GM19463 (cell line): ENCODE data around the gene RAB9A.

Source experiments
- ATAC-seq: cut with Tn5 transposase; IDR thresholded peaks from one replicate; pipeline ENCODE4 v1.9.1; 2021; ENCODE audit warnings: mild to moderate bottlenecking, moderate library complexity; ENCODE audit not compliant: unreplicated experiment

Gene RAB9A

DNA sequence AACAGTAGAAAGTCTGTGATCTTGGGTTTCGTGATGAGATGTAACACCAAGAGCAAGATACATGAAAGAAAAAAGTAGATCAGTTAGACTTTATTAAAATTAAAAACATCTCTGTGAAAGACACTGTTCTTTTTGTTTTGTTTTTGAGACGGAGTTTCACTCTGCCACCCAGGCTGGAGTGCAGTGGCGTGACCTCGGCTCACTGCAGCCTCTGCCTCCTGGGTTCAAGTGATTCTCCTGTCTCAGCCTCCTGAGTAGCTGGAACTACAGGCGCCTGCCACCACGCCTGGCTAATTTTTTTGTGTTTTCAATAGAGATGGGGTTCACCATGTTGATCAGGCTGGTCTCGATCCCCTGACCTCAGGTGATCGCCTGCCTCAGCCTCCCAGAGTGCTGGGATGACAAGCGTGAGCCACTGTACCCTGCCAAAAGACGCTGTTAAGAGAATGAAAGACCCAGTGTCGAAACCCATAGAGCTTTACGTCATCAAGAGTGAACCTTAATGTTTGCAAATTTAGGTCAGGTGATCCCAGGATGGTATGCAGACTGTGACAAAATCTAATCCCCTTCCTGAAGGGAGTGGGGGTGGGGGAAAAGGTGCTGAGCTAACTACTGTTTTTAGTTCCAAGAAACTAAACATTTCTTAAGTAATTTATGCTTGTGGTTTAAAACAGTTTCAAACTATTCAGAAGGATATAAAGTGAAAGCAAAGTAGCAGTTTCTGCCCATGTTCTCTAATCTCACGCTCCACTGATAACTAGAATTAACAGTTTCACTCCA is 53.7 kb downstream of the RAB9A start:
- ATAC-seq: peak; percentile 94

DNA sequence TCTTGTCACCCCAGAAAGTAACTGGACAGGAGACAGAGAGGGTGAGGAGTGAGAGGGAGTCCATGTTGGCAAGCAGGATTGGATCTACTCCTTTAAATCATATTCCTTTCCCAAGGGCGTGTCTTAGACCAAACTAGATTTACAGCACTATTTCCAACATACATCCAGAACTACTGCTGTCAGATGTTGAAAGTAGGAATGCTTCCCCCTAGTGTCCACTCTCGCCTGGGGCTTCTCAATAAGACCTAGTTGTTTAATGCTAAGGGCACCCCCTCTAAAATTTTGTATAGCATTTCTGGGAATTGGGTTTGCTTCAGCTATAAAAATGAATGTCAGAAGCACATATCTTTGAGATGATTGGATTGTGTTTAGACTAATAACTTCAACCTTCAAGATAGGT is 58.9 kb downstream of the RAB9A start:
- no peak for ATAC-seq

GRCh38 chrX:13748486-13748885 is 59.6 kb downstream of the RAB9A start:
- ATAC-seq: no peak

DNA sequence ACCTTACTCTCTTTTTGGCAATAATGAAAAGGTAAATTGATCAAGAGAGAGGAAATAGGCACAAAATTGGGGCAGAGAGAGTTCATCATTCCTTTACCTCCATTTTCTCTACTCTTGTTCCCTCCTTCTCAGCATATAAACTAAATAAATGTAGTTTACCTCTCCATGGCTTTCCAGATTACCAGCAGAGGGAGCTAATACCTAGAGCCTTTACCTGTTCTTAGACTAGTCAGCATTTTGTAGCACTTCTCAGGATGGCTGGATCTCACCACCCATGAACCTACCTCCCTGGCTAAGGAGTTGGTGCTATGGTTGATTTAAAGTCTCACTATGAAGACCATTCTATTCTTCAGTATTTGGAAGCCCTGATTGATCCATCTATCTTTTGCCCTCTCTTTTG is 61.3 kb downstream of the RAB9A start:
- no peak for ATAC-seq

- ATAC-seq: peak; percentile 49
Observed at GRCh38 chrX:13750812-13751211, 61.9 kb downstream of the RAB9A start.

DNA sequence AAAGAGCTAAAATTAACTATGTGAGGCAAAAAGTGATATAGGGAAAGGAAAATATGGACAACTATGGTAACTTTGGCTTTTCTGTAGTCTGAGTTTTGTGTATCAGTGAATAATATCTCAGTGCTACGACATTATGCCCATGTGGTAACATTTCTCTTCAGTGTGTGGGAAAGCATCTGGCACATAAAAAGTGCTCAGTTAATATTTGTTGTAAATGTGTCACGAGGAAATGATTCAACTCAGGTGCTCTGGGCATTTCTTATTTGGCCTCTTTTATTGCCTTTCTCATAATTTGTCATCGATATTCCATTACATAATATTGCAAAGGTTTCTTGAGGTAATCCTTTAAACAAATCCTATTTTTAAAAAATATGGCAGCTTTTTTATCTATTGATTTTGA is 63.2 kb downstream of the RAB9A start:
- ATAC-seq: no peak

DNA sequence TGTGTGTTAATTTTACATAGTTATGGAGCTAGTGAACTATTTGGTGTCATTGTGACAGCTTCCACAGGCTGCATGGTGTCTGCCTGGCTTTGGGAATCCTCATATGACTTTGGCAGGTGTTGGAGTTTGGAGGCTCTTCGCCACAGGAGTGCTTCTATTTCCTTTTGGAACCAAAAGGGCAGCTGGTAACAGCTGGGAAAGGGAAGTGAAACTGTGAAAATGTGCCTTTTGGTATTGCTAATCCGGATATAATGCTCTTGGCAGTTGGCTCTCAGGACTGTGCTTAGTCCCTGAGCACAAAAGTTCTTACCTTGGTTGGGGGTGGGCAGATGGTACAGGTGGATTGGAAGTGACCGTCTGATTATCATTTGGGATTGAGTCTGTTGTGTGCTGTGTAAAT is 63.7 kb downstream of the RAB9A start:
- peak; percentile 68 for ATAC-seq

DNA sequence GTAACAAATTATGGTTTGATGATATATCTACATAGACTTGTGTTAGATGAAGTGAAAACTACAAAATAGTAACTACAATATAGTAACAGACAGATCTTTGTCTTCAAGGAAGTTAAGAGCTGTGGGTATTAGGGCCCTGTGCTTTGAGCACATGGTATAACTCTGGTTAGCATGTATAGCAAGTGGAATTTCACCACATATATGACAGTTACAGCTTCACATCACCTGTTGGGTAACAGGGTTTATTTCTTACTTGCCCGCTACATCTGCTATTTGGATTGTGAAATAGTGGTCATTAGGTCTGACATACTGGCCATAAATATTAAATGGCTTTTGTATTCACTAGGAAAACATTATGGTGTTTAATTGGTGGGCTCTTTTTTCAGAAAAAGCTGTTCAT is 65.8 kb downstream of the RAB9A start:
- no peak for ATAC-seq

GRCh38 chrX:13755254-13755653 is 66.3 kb downstream of the RAB9A start:
- ATAC-seq: no peak

DNA sequence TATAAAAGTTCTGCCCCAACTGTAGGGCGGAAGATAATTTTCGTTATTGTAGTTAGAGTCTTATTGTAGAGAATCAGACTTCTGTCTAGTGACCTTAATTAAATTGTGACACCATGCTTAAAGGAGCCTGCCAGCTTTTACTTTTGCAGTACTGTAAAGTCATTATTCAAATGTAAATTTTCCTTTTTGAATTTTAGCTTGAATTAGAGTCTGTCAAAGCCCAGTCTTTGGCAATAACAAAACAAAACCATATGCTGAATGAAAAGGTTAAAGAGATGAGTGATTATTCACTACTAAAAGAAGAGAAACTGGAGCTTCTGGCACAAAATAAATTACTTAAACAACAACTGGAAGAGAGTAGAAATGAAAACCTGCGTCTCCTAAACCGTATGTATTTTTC is 67.5 kb downstream of the RAB9A start:
- no peak for ATAC-seq

GRCh38 chrX:13759152-13759718 is 70.3 kb downstream of the RAB9A start:
- ATAC-seq: peak; percentile 55
